Stimulated activated CD4-positive, alpha-beta T cell treated with anti-CD3 and anti-CD28 coated beads, Interleukin-1b, Interleukin-23, amount 100 ng/mL, for 1 hour (primary cell): ENCODE results near the gene CDK6.

ENCODE experiments used
- DNase-seq, 2 donors: peaks; one replicate each; pipeline ENCODE4 v3.0.0-alpha.2; 2020; ENCODE audit warnings: low read depth in 2 of 2

CDK6 gene

GRCh38 chr7:92589056-92589455 lies 247.3 kb downstream of the CDK6 start:
- DNase-seq: no peak

- DNase-seq: no peak
Observed at GRCh38 chr7:92588561-92588960, 247.8 kb downstream of the CDK6 start.

- no peak for DNase-seq
Observed at GRCh38 chr7:92586841-92587240, 249.5 kb downstream of the CDK6 start.

GRCh38 chr7:92586403-92586802 lies 250.0 kb downstream of the CDK6 start:
- DNase-seq: no peak

GRCh38 chr7:92584953-92585352 lies 251.4 kb downstream of the CDK6 start:
- no peak for DNase-seq

- DNase-seq: no peak
Observed at GRCh38 chr7:92582948-92583347, 253.4 kb downstream of the CDK6 start.

- no peak for DNase-seq
Observed at GRCh38 chr7:92576296-92576695, 260.1 kb downstream of the CDK6 start.

- DNase-seq: no peak
Observed at GRCh38 chr7:92569137-92569536, 267.2 kb downstream of the CDK6 start.

GRCh38 chr7:92567460-92567859 lies 268.9 kb downstream of the CDK6 start:
- DNase-seq: no peak

GRCh38 chr7:92563345-92563744 lies 273.0 kb downstream of the CDK6 start:
- DNase-seq: no peak

GRCh38 chr7:92560602-92561001 lies 275.8 kb downstream of the CDK6 start:
- no peak for DNase-seq

- DNase-seq: no peak
Observed at GRCh38 chr7:92557808-92558362, 278.5 kb downstream of the CDK6 start.

GRCh38 chr7:92557249-92557648 lies 279.1 kb downstream of the CDK6 start:
- no peak for DNase-seq
